ENCODE results near the gene TSC22D4. TPM values are rescaled to one million over a fixed set of nuclear protein-coding genes. Genes with fewer than 3 reads are reported as not detected.
A peak's percentile ranks its signal among the peaks of the same experiment; 100 is the strongest.

TSC22D4 gene
- total and polyA plus RNA-seq, 2 experiments from 2014 or later: 14.6 to 24.9 TPM

- Histone ChIP-seq H3K79me2 (replicated peaks; ENCODE audit: insufficient read depth) (no peaks in the 10 kb centered on the region; the same call in 1 of the 2 replicates), H2AFZ (no peak overlapping the region), H3K4me3 (no peak overlapping the region), H3K4me2 (no peak overlapping the region), H3F3A (replicated peaks; ENCODE audit: low read depth) (no peaks in the 10 kb centered on the region; the same call in 1 of the 2 replicates), H3K36me3 (ENCODE audit: insufficient read depth) (no peaks in the 10 kb centered on the region; the same call in 1 of the 2 replicates), H3K27me3 (ENCODE audit: insufficient read depth) (no peaks in the 10 kb centered on the region), H3K27ac (ENCODE audit: low read depth) (no peak overlapping the region), H3K9me2 (ENCODE audit: insufficient read depth) (no peaks in the 10 kb centered on the region), H3K4me1 (ENCODE audit: insufficient read depth) (peaks cover 8% of the 10 kb centered on the region), H4K20me1 (replicated peaks; ENCODE audit: insufficient read depth) (peaks cover 3% of the 10 kb centered on the region; the same call in 1 of the 2 replicates)
- no peak for DNase-seq (ENCODE audit: low spot score)
- H3K9me3 Mint-ChIP-seq: no peaks in the 10 kb centered on the region; the same call in 2 of the 3 replicates
- no peak overlapping the region for H3K27ac Mint-ChIP-seq
- peaks cover 5% of the 10 kb centered on the region; the same call in 2 of the 3 replicates for H3K36me3 Mint-ChIP-seq (ENCODE audit: low read depth)
- peaks cover 30% of the 10 kb centered on the region for H3K4me1 Mint-ChIP-seq
- peaks cover 4% of the 10 kb centered on the region for H3K27me3 Mint-ChIP-seq (ENCODE audit: insufficient read depth, low read depth, poor library complexity)
- ATAC-seq: peak; percentile 9; the same call in 2 of the 3 replicates
- TF ChIP-seq EZH2phosphoT487 (IDR thresholded peaks at IDR 0.05; ENCODE audit: unreplicated experiment): no peak
- TF ChIP-seq, protein P1, sequence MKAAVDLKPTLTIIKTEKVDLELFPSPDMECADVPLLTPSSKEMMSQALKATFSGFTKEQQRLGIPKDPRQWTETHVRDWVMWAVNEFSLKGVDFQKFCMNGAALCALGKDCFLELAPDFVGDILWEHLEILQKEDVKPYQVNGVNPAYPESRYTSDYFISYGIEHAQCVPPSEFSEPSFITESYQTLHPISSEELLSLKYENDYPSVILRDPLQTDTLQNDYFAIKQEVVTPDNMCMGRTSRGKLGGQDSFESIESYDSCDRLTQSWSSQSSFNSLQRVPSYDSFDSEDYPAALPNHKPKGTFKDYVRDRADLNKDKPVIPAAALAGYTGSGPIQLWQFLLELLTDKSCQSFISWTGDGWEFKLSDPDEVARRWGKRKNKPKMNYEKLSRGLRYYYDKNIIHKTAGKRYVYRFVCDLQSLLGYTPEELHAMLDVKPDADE (IDR thresholded peaks at IDR 0.05): no peak
- TF ChIP-seq STAT1 (IDR thresholded peaks at IDR 0.05; ENCODE audit: unreplicated experiment): no peak
- no peak overlapping the region for H3K4me3 Mint-ChIP-seq
Observed at GRCh38 chr7:100472121-100472851, 6.7 kb downstream of the TSC22D4 start.

DNA sequence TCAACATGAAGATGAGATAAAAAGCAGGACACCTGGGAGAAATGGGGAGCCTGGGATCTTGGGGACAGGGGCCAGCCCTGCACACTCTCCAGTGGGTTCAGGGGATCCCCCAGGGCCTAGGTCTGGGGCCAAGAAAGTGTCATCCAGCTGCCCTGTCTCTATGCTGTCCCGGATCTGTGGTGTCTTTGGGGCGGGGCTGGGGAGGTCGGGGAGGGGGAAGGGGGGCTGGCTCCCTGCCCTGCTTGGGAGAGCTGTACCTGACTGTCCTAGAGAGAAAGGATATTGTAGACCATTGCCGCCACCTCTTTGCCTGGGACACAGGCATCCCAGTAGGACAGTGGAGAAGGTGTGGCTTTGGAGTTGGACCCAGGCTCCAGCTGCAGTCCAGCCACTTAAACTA is 8.0 kb downstream of the TSC22D4 start:
- H3K4me1 Mint-ChIP-seq: peaks cover 22% of the 10 kb centered on the region
- Histone ChIP-seq H3K9me2 (ENCODE audit: insufficient read depth) (no peaks in the 10 kb centered on the region), H3K27me3 (ENCODE audit: insufficient read depth) (no peaks in the 10 kb centered on the region), H3K36me3 (ENCODE audit: insufficient read depth) (no peaks in the 10 kb centered on the region; the same call in 1 of the 2 replicates), H3K4me1 (ENCODE audit: insufficient read depth) (peaks cover 8% of the 10 kb centered on the region), H3K79me2 (replicated peaks; ENCODE audit: insufficient read depth) (no peaks in the 10 kb centered on the region), H3F3A (replicated peaks; ENCODE audit: low read depth) (no peaks in the 10 kb centered on the region; the same call in 1 of the 2 replicates), H3K4me2 (no peak overlapping the region), H3K27ac (ENCODE audit: low read depth) (no peak overlapping the region), H4K20me1 (replicated peaks; ENCODE audit: insufficient read depth) (peaks cover 3% of the 10 kb centered on the region; the same call in 1 of the 2 replicates), H2AFZ (no peak overlapping the region), H3K4me3 (no peak overlapping the region)
- H3K4me3 Mint-ChIP-seq: no peak overlapping the region
- peaks cover 5% of the 10 kb centered on the region; the same call in 1 of the 3 replicates for H3K36me3 Mint-ChIP-seq (ENCODE audit: low read depth)
- peaks cover 6% of the 10 kb centered on the region for H3K27me3 Mint-ChIP-seq (ENCODE audit: insufficient read depth, low read depth, poor library complexity)
- no peak for DNase-seq (ENCODE audit: low spot score)
- no peaks in the 10 kb centered on the region; the same call in 2 of the 3 replicates for H3K9me3 Mint-ChIP-seq
- ATAC-seq: no peak
- H3K27ac Mint-ChIP-seq: no peak overlapping the region
- TF ChIP-seq EZH2phosphoT487 (IDR thresholded peaks at IDR 0.05; ENCODE audit: unreplicated experiment): no peak
- no peak for TF ChIP-seq EZH2 (IDR thresholded peaks at IDR 0.05; ENCODE audit: low read depth, unreplicated experiment)
- TF ChIP-seq POLR2AphosphoS5 (IDR thresholded peaks at IDR 0.05; ENCODE audit: low read depth): no peak
- TF ChIP-seq, protein P1 (IDR thresholded peaks at IDR 0.05): no peak
- TF ChIP-seq CTCF (conservative IDR thresholded peaks at IDR 0.05; ENCODE audit: low read depth in 2 of 2): no peak
- TF ChIP-seq ZNF114 (CRISPR knock-in tag; IDR thresholded peaks at IDR 0.05): no peak
- TF ChIP-seq CREB1 (CRISPR knock-in tag; IDR thresholded peaks at IDR 0.05; ENCODE audit: low read depth): no peak
- no peak for TF ChIP-seq JUNB (IDR thresholded peaks at IDR 0.05; ENCODE audit: unreplicated experiment)
- TF ChIP-seq ZNF331 (CRISPR knock-in tag; IDR thresholded peaks at IDR 0.05; ENCODE audit: low read depth): no peak
- TF ChIP-seq, protein P2, sequence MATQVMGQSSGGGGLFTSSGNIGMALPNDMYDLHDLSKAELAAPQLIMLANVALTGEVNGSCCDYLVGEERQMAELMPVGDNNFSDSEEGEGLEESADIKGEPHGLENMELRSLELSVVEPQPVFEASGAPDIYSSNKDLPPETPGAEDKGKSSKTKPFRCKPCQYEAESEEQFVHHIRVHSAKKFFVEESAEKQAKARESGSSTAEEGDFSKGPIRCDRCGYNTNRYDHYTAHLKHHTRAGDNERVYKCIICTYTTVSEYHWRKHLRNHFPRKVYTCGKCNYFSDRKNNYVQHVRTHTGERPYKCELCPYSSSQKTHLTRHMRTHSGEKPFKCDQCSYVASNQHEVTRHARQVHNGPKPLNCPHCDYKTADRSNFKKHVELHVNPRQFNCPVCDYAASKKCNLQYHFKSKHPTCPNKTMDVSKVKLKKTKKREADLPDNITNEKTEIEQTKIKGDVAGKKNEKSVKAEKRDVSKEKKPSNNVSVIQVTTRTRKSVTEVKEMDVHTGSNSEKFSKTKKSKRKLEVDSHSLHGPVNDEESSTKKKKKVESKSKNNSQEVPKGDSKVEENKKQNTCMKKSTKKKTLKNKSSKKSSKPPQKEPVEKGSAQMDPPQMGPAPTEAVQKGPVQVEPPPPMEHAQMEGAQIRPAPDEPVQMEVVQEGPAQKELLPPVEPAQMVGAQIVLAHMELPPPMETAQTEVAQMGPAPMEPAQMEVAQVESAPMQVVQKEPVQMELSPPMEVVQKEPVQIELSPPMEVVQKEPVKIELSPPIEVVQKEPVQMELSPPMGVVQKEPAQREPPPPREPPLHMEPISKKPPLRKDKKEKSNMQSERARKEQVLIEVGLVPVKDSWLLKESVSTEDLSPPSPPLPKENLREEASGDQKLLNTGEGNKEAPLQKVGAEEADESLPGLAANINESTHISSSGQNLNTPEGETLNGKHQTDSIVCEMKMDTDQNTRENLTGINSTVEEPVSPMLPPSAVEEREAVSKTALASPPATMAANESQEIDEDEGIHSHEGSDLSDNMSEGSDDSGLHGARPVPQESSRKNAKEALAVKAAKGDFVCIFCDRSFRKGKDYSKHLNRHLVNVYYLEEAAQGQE (IDR thresholded peaks at IDR 0.05; ENCODE audit: unreplicated experiment): no peak
